DOHH2 (cell line): Measurements from ENCODE around the gene DPYD.

ENCODE experiments used
- H3F3A ChIP-seq: fragments of 200-600 bp; sonication (generic), shearing (Covaris generic); 2 replicates; pipeline ENCODE4 v1.6.0; 2016; ENCODE audit warnings: antibody characterized with exemption, mild to moderate bottlenecking; ENCODE audit not compliant: control insufficient read depth, insufficient read depth
- H3K27ac ChIP-seq: fragments of 200-600 bp; sonication (generic); 2 replicates; pipeline ENCODE4 v1.5.1; 2014; ENCODE audit warnings: low read depth, mild to moderate bottlenecking, low read length, moderate library complexity
- H3K27me3 ChIP-seq: fragments of 200-600 bp; sonication (generic); 2 replicates; pipeline ENCODE4 v1.6.1; 2014; ENCODE audit warnings: mild to moderate bottlenecking, low read length, mixed read lengths; ENCODE audit not compliant: control insufficient read depth
- H3K36me3 ChIP-seq: fragments of 200-600 bp; sonication (generic); 2 replicates; pipeline ENCODE4 v1.6.1; 2014; ENCODE audit warnings: mild to moderate bottlenecking, low read length, moderate library complexity, mixed read lengths; ENCODE audit not compliant: control insufficient read depth
- H3K4me1 ChIP-seq: fragments of 200-600 bp; sonication (generic); 2 replicates; pipeline ENCODE4 v1.6.1; 2014; ENCODE audit warnings: mild to moderate bottlenecking, low read length, mixed read lengths; ENCODE audit not compliant: control insufficient read depth
- H3K4me2 ChIP-seq: fragments of 200-600 bp; sonication (generic); 2 replicates; pipeline ENCODE4 v1.6.0; 2014; ENCODE audit warnings: mild to moderate bottlenecking, low read length, moderate library complexity
- H3K4me3 ChIP-seq: fragments of 200-600 bp; sonication (generic); 2 replicates; pipeline ENCODE4 v1.5.1; 2014; ENCODE audit warnings: mild to moderate bottlenecking, low read length, mixed read lengths
- H3K79me2 ChIP-seq: fragments of 200-600 bp; sonication (generic); 2 replicates; pipeline ENCODE4 v1.6.1; 2014; ENCODE audit warnings: mild to moderate bottlenecking, low read length, mixed read lengths; ENCODE audit not compliant: control insufficient read depth
- H3K9me2 ChIP-seq: fragments of 200-600 bp; sonication (generic); replicated peaks from 2 replicates; pipeline ENCODE4 v1.6.1; 2014; ENCODE audit warnings: mild to moderate bottlenecking, low read length, mixed read lengths; ENCODE audit not compliant: control insufficient read depth
- H3K9me3 ChIP-seq: fragments of 200-600 bp; sonication (generic); 2 replicates; pipeline ENCODE4 v1.6.1; 2014; ENCODE audit warnings: antibody characterized with exemption, low read length, mixed read lengths; ENCODE audit not compliant: control insufficient read depth, insufficient read depth
- H4K20me1 ChIP-seq: fragments of 200-600 bp; sonication (generic); 2 replicates; pipeline ENCODE4 v1.6.0; 2014; ENCODE audit warnings: low read depth, mild to moderate bottlenecking, antibody characterized with exemption, low read length, moderate library complexity; ENCODE audit not compliant: control insufficient read depth, insufficient read depth
- EZH2phosphoT487 ChIP-seq: fragments of 200-600 bp; sonication (generic); IDR thresholded peaks from 2 replicates; pipeline ENCODE4 v1.6.1; 2017; ENCODE audit warnings: borderline replicate concordance, mild to moderate bottlenecking, antibody characterized with exemption, low read length, moderate library complexity, mixed read lengths
- TF ChIP-seq, protein P1 (sequence below): fragments of 200-600 bp; sonication (generic); IDR thresholded peaks from one replicate; pipeline ENCODE4 v1.5.1; 2014; ENCODE audit warnings: antibody characterized with exemption, mild to moderate bottlenecking, low read depth, low read length; ENCODE audit not compliant: poor library complexity, severe bottlenecking

Gene DPYD

DNA sequence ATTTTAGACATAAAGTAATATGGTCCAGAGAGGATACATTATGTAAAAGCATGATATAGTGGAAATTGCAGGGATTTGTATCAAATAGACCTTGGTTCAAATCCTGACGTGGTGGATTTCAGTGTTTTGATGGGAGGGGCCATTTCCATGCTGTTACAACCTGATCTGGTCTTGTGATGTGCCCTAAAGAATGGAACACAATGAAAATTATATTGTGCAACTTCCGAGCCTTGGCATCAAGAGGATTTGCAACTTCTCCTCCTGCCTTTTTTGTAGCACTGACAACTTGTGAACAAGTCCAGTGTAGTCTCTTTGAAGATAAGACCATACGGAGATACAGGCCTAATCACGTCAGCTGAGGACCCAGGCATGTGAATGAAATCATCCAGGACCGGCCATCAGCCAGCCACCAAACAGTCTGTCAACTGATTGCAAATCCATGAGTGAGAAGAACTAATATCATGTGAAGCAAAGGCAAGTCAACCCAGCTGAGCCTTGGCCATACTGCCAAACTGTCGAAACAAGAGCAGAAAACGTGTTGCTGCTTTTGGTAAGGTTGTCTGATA lies 412.1 kb downstream of the DPYD start:
- Histone ChIP-seq H3K4me1 (no peaks in the 10 kb centered on the region), H3K9me3 (no peaks in the 10 kb centered on the region), H3F3A (no peaks in the 10 kb centered on the region), H4K20me1 (no peaks in the 10 kb centered on the region), H3K36me3 (no peaks in the 10 kb centered on the region), H3K79me2 (no peaks in the 10 kb centered on the region), H3K27me3 (no peaks in the 10 kb centered on the region), H3K9me2 (no peaks in the 10 kb centered on the region), H3K27ac (no peak overlapping the region), H3K4me2 (no peak overlapping the region), H3K4me3 (no peak overlapping the region)
- TF ChIP-seq EZH2phosphoT487: no peak
- TF ChIP-seq, protein P1, sequence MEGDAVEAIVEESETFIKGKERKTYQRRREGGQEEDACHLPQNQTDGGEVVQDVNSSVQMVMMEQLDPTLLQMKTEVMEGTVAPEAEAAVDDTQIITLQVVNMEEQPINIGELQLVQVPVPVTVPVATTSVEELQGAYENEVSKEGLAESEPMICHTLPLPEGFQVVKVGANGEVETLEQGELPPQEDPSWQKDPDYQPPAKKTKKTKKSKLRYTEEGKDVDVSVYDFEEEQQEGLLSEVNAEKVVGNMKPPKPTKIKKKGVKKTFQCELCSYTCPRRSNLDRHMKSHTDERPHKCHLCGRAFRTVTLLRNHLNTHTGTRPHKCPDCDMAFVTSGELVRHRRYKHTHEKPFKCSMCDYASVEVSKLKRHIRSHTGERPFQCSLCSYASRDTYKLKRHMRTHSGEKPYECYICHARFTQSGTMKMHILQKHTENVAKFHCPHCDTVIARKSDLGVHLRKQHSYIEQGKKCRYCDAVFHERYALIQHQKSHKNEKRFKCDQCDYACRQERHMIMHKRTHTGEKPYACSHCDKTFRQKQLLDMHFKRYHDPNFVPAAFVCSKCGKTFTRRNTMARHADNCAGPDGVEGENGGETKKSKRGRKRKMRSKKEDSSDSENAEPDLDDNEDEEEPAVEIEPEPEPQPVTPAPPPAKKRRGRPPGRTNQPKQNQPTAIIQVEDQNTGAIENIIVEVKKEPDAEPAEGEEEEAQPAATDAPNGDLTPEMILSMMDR: no peak

DNA sequence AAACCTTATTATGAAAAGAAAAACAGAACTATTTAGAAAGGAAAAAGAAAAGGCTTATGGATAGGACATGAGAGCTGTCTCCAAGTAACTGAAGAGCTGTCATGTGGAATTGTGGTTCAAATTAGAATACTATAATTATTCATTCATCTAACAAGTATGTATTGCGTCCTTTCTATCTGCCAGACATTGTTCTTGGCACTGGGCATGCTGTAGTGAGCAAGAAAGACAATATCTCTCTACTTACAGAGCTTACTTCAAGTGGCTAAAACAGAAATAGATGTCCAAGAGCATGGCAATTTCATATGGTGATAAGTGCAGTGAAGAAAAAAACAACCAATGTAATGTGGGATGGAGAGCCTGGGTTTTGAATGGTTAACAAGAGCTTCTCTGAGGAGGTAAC lies 413.0 kb downstream of the DPYD start:
- H3K36me3 ChIP-seq: no peaks in the 10 kb centered on the region
- no peak overlapping the region for H3K27ac ChIP-seq
- H3K4me2 ChIP-seq: no peak overlapping the region
- no peaks in the 10 kb centered on the region for H3K79me2 ChIP-seq
- no peaks in the 10 kb centered on the region for H3K9me2 ChIP-seq
- H3K4me3 ChIP-seq: no peak overlapping the region
- H3K4me1 ChIP-seq: no peaks in the 10 kb centered on the region
- H3K9me3 ChIP-seq: no peaks in the 10 kb centered on the region
- H3F3A ChIP-seq: no peaks in the 10 kb centered on the region
- TF ChIP-seq, protein P1: no peak
- no peak for TF ChIP-seq EZH2phosphoT487
- no peaks in the 10 kb centered on the region for H3K27me3 ChIP-seq
- no peaks in the 10 kb centered on the region for H4K20me1 ChIP-seq

DNA sequence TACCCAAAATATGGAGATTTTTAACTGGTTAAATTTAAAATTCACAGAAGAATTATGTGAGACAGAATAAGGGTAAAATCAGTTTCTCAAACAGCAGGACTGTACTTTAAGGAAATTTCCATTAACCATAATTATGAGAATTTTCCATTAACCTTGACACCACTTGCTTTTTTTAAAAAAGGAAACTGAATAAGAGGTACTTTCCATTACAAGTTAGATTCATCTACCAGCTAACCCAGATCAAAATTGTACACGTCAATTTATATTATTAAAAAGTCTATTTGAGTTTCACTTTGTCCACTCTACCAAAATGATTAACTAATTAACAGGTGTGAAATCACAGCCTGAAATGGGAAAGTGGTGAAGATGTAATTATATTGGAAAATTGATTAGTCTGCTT lies 414.5 kb downstream of the DPYD start:
- no peaks in the 10 kb centered on the region for H4K20me1 ChIP-seq
- H3K36me3 ChIP-seq: no peaks in the 10 kb centered on the region
- H3K4me1 ChIP-seq: no peaks in the 10 kb centered on the region
- H3K27ac ChIP-seq: no peak overlapping the region
- H3F3A ChIP-seq: no peaks in the 10 kb centered on the region
- TF ChIP-seq, protein P1: no peak
- TF ChIP-seq EZH2phosphoT487: no peak
- H3K9me2 ChIP-seq: no peaks in the 10 kb centered on the region; the same call in 1 of the 2 replicates
- H3K27me3 ChIP-seq: no peaks in the 10 kb centered on the region
- H3K4me2 ChIP-seq: no peak overlapping the region
- H3K4me3 ChIP-seq: no peak overlapping the region
- no peaks in the 10 kb centered on the region for H3K9me3 ChIP-seq
- H3K79me2 ChIP-seq: no peaks in the 10 kb centered on the region
